Activated CD4-positive, alpha-beta memory T cell treated with anti-CD3 and anti-CD28 coated beads, Interleukin-2, amount 10 ng/mL, durations not matched to agents 7 days and 5 days (primary cell): Measurements from ENCODE around the gene SRP68. TPM values are rescaled to one million over a fixed set of nuclear protein-coding genes. Genes with fewer than 3 reads are reported as not detected.
A peak's percentile ranks its signal among the peaks of the same experiment; 100 is the strongest.
"Not testable (repeated sequence)": the region's sequence is repeated elsewhere in the genome, so short reads cannot be mapped to it uniquely, and the experiment has no call there.

ENCODE experiments used
- CTCF ChIA-PET: fragments of 350-600 bp; sonication (Branson Sonifier 250); formaldehyde crosslinking; loops from one replicate; lab custom pipeline; 2021; ENCODE audit warnings: antibody characterized with exemption, inconsistent platforms; lab: Charles Lee
- POLR2A ChIA-PET: fragments of 350-600 bp; sonication (Branson Sonifier 250); formaldehyde crosslinking; loops from one replicate; lab custom pipeline; 2021; ENCODE audit warnings: antibody characterized with exemption; lab: Charles Lee
- DNase-seq: peaks from one replicate; pipeline ENCODE4 v3.0.0-alpha.2; 2020
- H3K27ac Mint-ChIP-seq: one replicate; pipeline ENCODE4 v1.8.0; 2021; ENCODE audit warnings: mild to moderate bottlenecking, mixed read lengths
- H3K27me3 Mint-ChIP-seq: one replicate; pipeline ENCODE4 v1.8.0; 2021; ENCODE audit warnings: mixed read lengths
- H3K36me3 Mint-ChIP-seq: one replicate; pipeline ENCODE4 v1.8.0; 2021; ENCODE audit warnings: low read depth, mixed read lengths
- H3K4me1 Mint-ChIP-seq: one replicate; pipeline ENCODE4 v1.8.0; 2021; ENCODE audit warnings: mixed read lengths
- H3K4me3 Mint-ChIP-seq: one replicate; pipeline ENCODE4 v1.8.0; 2021; ENCODE audit warnings: mild to moderate bottlenecking, mixed read lengths
- H3K9me3 Mint-ChIP-seq: one replicate; pipeline ENCODE4 v1.8.0; 2021; ENCODE audit warnings: mixed read lengths
- total RNA-seq, 2 experiments: library from RNA; stranded (reverse); gene quantifications; one replicate each; pipeline ENCODE4 v1.2.3, GENCODE V29; 2021

The SRP68 gene
- total RNA-seq, 2 experiments from 2014 or later, result 92.8 to 94.6 TPM

GRCh38 chr17:76063875-76064546 is 8.3 kb downstream of the SRP68 start:
- DNase-seq, result peak; percentile 64
- peaks cover 29% of the 10 kb centered on the region for H3K4me1 Mint-ChIP-seq
- POLR2A ChIA-PET, result interaction anchor here (0.9 to 2.4 kb wide), 12 partner anchors 8 to 388 kb away, joined by 3 to 19 read pairs (median 4); partner anchors contain the start of genes EXOC7, PRPSAP1, SRP68 and UBALD2
- H3K4me3 Mint-ChIP-seq, result peak overlapping the region; percentile 60
- H3K9me3 Mint-ChIP-seq, result no peaks in the 10 kb centered on the region
- CTCF ChIA-PET, result interaction anchor here (0.6 to 3.9 kb wide), 27 partner anchors 8 to 559 kb away, joined by 3 to 22 read pairs (median 4); partner anchors contain the start of gene SRP68
- peaks cover 74% of the 10 kb centered on the region for H3K36me3 Mint-ChIP-seq
- H3K27ac Mint-ChIP-seq, result peak overlapping the region; percentile 88
- H3K27me3 Mint-ChIP-seq, result no peaks in the 10 kb centered on the region

- H3K27ac Mint-ChIP-seq, H3K4me3 Mint-ChIP-seq, H3K9me3 Mint-ChIP-seq, H3K27me3 Mint-ChIP-seq, POLR2A ChIA-PET, DNase-seq, H3K4me1 Mint-ChIP-seq: not testable (repeated sequence)
- CTCF ChIA-PET, result interaction anchor here (1.4 to 1.6 kb wide), 2 partner anchors 44 to 222 kb away, joined by 4 read pairs; no protein-coding TSS in a partner anchor
- H3K36me3 Mint-ChIP-seq, result peaks cover 64% of the 10 kb centered on the region
Observed at GRCh38 chr17:76058264-76058663, 14.1 kb downstream of the SRP68 start.

GRCh38 chr17:76056882-76057281 is 15.4 kb downstream of the SRP68 start:
- Mint-ChIP-seq H3K9me3 (no peaks in the 10 kb centered on the region), H3K4me3 (no peak overlapping the region), H3K27ac (no peak overlapping the region), H3K36me3 (peaks cover 61% of the 10 kb centered on the region), H3K27me3 (no peaks in the 10 kb centered on the region), H3K4me1 (peaks cover 2% of the 10 kb centered on the region)
- POLR2A ChIA-PET, result interaction anchor here (1.0 kb wide), 1 partner anchor 10 kb away, joined by 3 read pairs; no protein-coding TSS in a partner anchor
- no peak for DNase-seq
- CTCF ChIA-PET, result no interaction called here

- ChIA-PET CTCF (no interaction called here), POLR2A (interaction anchor here (1.1 to 1.8 kb wide), 2 partner anchors 10 to 21 kb away, joined by 3 to 6 read pairs; no protein-coding TSS in a partner anchor)
- no peaks in the 10 kb centered on the region for H3K27me3 Mint-ChIP-seq
- no peak for DNase-seq
- no peak overlapping the region for H3K4me3 Mint-ChIP-seq
- no peak overlapping the region for H3K27ac Mint-ChIP-seq
- peaks cover 64% of the 10 kb centered on the region for H3K36me3 Mint-ChIP-seq
- H3K9me3 Mint-ChIP-seq, result no peaks in the 10 kb centered on the region
- H3K4me1 Mint-ChIP-seq, result peaks cover 7% of the 10 kb centered on the region
Observed at GRCh38 chr17:76054112-76054476, 18.2 kb downstream of the SRP68 start.

- CTCF ChIA-PET, result no interaction called here
- Mint-ChIP-seq H3K27me3 (no peaks in the 10 kb centered on the region), H3K36me3 (peaks cover 64% of the 10 kb centered on the region), H3K4me3 (no peak overlapping the region), H3K9me3 (no peaks in the 10 kb centered on the region), H3K27ac (no peak overlapping the region), H3K4me1 (peaks cover 7% of the 10 kb centered on the region)
- no peak for DNase-seq
- POLR2A ChIA-PET, result interaction anchor here (1.1 to 1.8 kb wide), 3 partner anchors 11 to 113 kb away, joined by 3 to 6 read pairs (median 3); no protein-coding TSS in a partner anchor
Observed at GRCh38 chr17:76053246-76054111, 18.8 kb downstream of the SRP68 start.

- ChIA-PET CTCF (interaction anchor here (0.7 kb wide), 1 partner anchor 37 kb away, joined by 4 read pairs; no protein-coding TSS in a partner anchor), POLR2A (interaction anchor here (0.8 kb wide), 1 partner anchor 218 kb away, joined by 3 read pairs; no protein-coding TSS in a partner anchor)
- Mint-ChIP-seq H3K27ac (no peak overlapping the region), H3K27me3 (no peaks in the 10 kb centered on the region), H3K4me1 (peaks cover 7% of the 10 kb centered on the region), H3K9me3 (no peaks in the 10 kb centered on the region), H3K36me3 (peaks cover 59% of the 10 kb centered on the region), H3K4me3 (no peak overlapping the region)
- DNase-seq, result no peak
Observed at GRCh38 chr17:76051561-76051960, 20.8 kb downstream of the SRP68 start.

- peaks cover 58% of the 10 kb centered on the region for H3K36me3 Mint-ChIP-seq
- H3K4me3 Mint-ChIP-seq, result no peak overlapping the region
- ChIA-PET POLR2A (interaction anchor here (0.6 to 2.1 kb wide), 3 partner anchors 9 to 219 kb away, joined by 3 to 6 read pairs (median 3); no protein-coding TSS in a partner anchor), CTCF (interaction anchor here (0.7 kb wide), 2 partner anchors 37 to 45 kb away, joined by 4 to 5 read pairs; no protein-coding TSS in a partner anchor)
- no peak overlapping the region for H3K27ac Mint-ChIP-seq
- H3K4me1 Mint-ChIP-seq, result peaks cover 7% of the 10 kb centered on the region
- no peak for DNase-seq
- no peaks in the 10 kb centered on the region for H3K27me3 Mint-ChIP-seq
- no peaks in the 10 kb centered on the region for H3K9me3 Mint-ChIP-seq
Observed at GRCh38 chr17:76050538-76051467, 21.5 kb downstream of the SRP68 start.

- H3K36me3 Mint-ChIP-seq, result peaks cover 64% of the 10 kb centered on the region
- H3K27me3 Mint-ChIP-seq, result no peaks in the 10 kb centered on the region
- CTCF ChIA-PET, result interaction anchor here (1.2 to 1.5 kb wide), 2 partner anchors 230 to 250 kb away, joined by 4 read pairs; no protein-coding TSS in a partner anchor
Observed at GRCh38 chr17:76049836-76050537, 22.3 kb downstream of the SRP68 start.

GRCh38 chr17:76049239-76049638 is 23.1 kb downstream of the SRP68 start:
- Mint-ChIP-seq H3K27me3 (no peaks in the 10 kb centered on the region), H3K9me3 (no peaks in the 10 kb centered on the region), H3K4me1 (peaks cover 7% of the 10 kb centered on the region), H3K36me3 (peaks cover 70% of the 10 kb centered on the region), H3K4me3 (no peak overlapping the region), H3K27ac (peak overlapping the region; percentile 16)
- CTCF ChIA-PET, result interaction anchor here (1.2 to 1.5 kb wide), 2 partner anchors 231 to 250 kb away, joined by 4 read pairs; no protein-coding TSS in a partner anchor
- no peak for DNase-seq
- POLR2A ChIA-PET, result interaction anchor here (2.1 kb wide), 1 partner anchor 14 kb away, joined by 6 read pairs; no protein-coding TSS in a partner anchor

More at GRCh38 chr17:76049836-76050537, 22.3 kb downstream of the SRP68 start:
- Mint-ChIP-seq H3K9me3 (no peaks in the 10 kb centered on the region), H3K4me3 (no peak overlapping the region), H3K27ac (no peak overlapping the region), H3K4me1 (peaks cover 7% of the 10 kb centered on the region)
- no peak for DNase-seq
- POLR2A ChIA-PET, result interaction anchor here (2.1 kb wide), 1 partner anchor 13 kb away, joined by 6 read pairs; no protein-coding TSS in a partner anchor

GRCh38 chr17:76048711-76049110 is 23.6 kb downstream of the SRP68 start:
- Mint-ChIP-seq H3K9me3 (no peaks in the 10 kb centered on the region), H3K4me1 (peaks cover 4% of the 10 kb centered on the region), H3K27me3 (no peaks in the 10 kb centered on the region), H3K27ac (no peak overlapping the region), H3K4me3 (no peak overlapping the region), H3K36me3 (peaks cover 70% of the 10 kb centered on the region)
- ChIA-PET CTCF (interaction anchor here (1.2 to 1.5 kb wide), 2 partner anchors 231 to 251 kb away, joined by 4 read pairs; no protein-coding TSS in a partner anchor), POLR2A (interaction anchor here (2.1 kb wide), 1 partner anchor 14 kb away, joined by 6 read pairs; no protein-coding TSS in a partner anchor)
- DNase-seq, result no peak

- Mint-ChIP-seq H3K4me1 (peaks cover 4% of the 10 kb centered on the region), H3K4me3 (no peak overlapping the region), H3K27ac (no peak overlapping the region), H3K9me3 (no peaks in the 10 kb centered on the region), H3K27me3 (no peaks in the 10 kb centered on the region), H3K36me3 (peaks cover 71% of the 10 kb centered on the region)
- DNase-seq, result no peak
- CTCF ChIA-PET, result no interaction called here
- POLR2A ChIA-PET, result no interaction called here
Observed at GRCh38 chr17:76048025-76048605, 24.2 kb downstream of the SRP68 start.
